Liver (tissue), 9 donors: Measurements from ENCODE around the gene RNF215. TPM values are rescaled to one million over a fixed set of nuclear protein-coding genes. Genes with fewer than 3 reads are reported as not detected.

Experiments used
- DNase-seq: peaks from one replicate; pipeline ENCODE4 v3.0.0-alpha.2; 2017; ENCODE audit warnings: low spot score
- H3K27ac ChIP-seq, 2 donors: one replicate each; pipeline ENCODE4 v1.7.0; 2013; ENCODE audit warnings: inconsistent platforms in 2 of 2, low read length in 2 of 2, control low read depth in 1 of 2, low read depth in 1 of 2, mild to moderate bottlenecking in 1 of 2
- H3K27me3 ChIP-seq, 4 donors: one replicate each; pipeline versions ENCODE4 v1.6.1 to v1.7.0; 2013; ENCODE audit warnings: low read length in 3 of 4, inconsistent platforms in 1 of 4, mild to moderate bottlenecking in 1 of 4, moderate library complexity in 1 of 4; ENCODE audit not compliant: control insufficient read depth in 4 of 4, insufficient read depth in 4 of 4
- H3K36me3 ChIP-seq, 4 donors: one replicate each; pipeline versions ENCODE4 v1.6.1 to v1.7.0; 2013; ENCODE audit warnings: low read length in 3 of 4, mild to moderate bottlenecking in 3 of 4, low read depth in 1 of 4, moderate library complexity in 1 of 4; ENCODE audit not compliant: control insufficient read depth in 4 of 4, insufficient read depth in 3 of 4
- H3K4me1 ChIP-seq, 4 donors: one replicate each; pipeline versions ENCODE4 v1.6.1 to v1.7.0; 2013; ENCODE audit warnings: low read length in 3 of 4, mild to moderate bottlenecking in 3 of 4, moderate library complexity in 1 of 4; ENCODE audit not compliant: control insufficient read depth in 4 of 4, insufficient read depth in 4 of 4
- H3K4me3 ChIP-seq, 3 donors: one replicate each; pipeline versions ENCODE4 v1.6.1 to v1.7.0; 2013; ENCODE audit warnings: low read length in 3 of 3, control low read depth in 1 of 3, low read depth in 1 of 3, mild to moderate bottlenecking in 1 of 3
- H3K9ac ChIP-seq, 2 donors: one replicate each; pipeline ENCODE4 v1.7.0; 2013; ENCODE audit warnings: low read length in 2 of 2, mild to moderate bottlenecking in 2 of 2, moderate library complexity in 2 of 2, control low read depth in 1 of 2, low read depth in 1 of 2
- H3K9me3 ChIP-seq, 4 donors: one replicate each; pipeline versions ENCODE4 v1.6.1 to v1.7.0; 2013; ENCODE audit warnings: low read length in 3 of 4; ENCODE audit not compliant: control insufficient read depth in 4 of 4
- ATF3 ChIP-seq: IDR thresholded peaks from 2 replicates; pipeline ENCODE4 v1.6.1; 2016; ENCODE audit warnings: antibody characterized with exemption
- CTCF ChIP-seq: fragments of 150-350 bp; IDR thresholded peaks from 2 replicates; pipeline ENCODE4 v1.5.1; 2017; ENCODE audit warnings: improper control_type of control experiment, low read depth, low read length; ENCODE audit not compliant: missing input control
- FOXA1 ChIP-seq: IDR thresholded peaks from 2 replicates; pipeline ENCODE4 v1.6.1; 2016; ENCODE audit warnings: antibody characterized with exemption
- FOXA2 ChIP-seq: IDR thresholded peaks from 2 replicates; pipeline ENCODE4 v1.6.1; 2016; ENCODE audit warnings: antibody characterized with exemption
- GABPA ChIP-seq, 2 donors: IDR thresholded peaks in 1 of 2; conservative IDR thresholded peaks in 1 of 2; 2 replicates each; pipeline ENCODE4 v1.6.1; 2016; ENCODE audit warnings: antibody characterized with exemption in 2 of 2, mild to moderate bottlenecking in 1 of 2, moderate library complexity in 1 of 2
- HNF4A ChIP-seq, 2 donors: conservative IDR thresholded peaks; 2 replicates each; pipeline ENCODE4 v1.6.1; 2016; ENCODE audit warnings: antibody characterized with exemption in 2 of 2, mild to moderate bottlenecking in 2 of 2
- HNF4G ChIP-seq: IDR thresholded peaks from 2 replicates; pipeline ENCODE4 v1.6.1; 2016; ENCODE audit warnings: antibody characterized with exemption
- JUND ChIP-seq, 2 donors: IDR thresholded peaks; 2 replicates each; pipeline ENCODE4 v1.6.1; 2016; ENCODE audit warnings: antibody characterized with exemption in 2 of 2
- NR2F2 ChIP-seq: IDR thresholded peaks from 2 replicates; pipeline ENCODE4 v1.6.1; 2016; ENCODE audit warnings: antibody characterized with exemption
- RAD21 ChIP-seq, 2 donors: IDR thresholded peaks; 2 replicates each; pipeline ENCODE4 v1.6.1; 2016; ENCODE audit warnings: antibody characterized with exemption in 2 of 2, mild to moderate bottlenecking in 2 of 2
- REST ChIP-seq: IDR thresholded peaks from 2 replicates; pipeline ENCODE4 v1.6.1; 2016; ENCODE audit warnings: antibody characterized with exemption, mild to moderate bottlenecking
- RXRA ChIP-seq, 2 donors: IDR thresholded peaks; 2 replicates each; pipeline ENCODE4 v1.6.1; 2017 to 2018; ENCODE audit warnings: antibody characterized with exemption in 2 of 2, mild to moderate bottlenecking in 1 of 2
- TAF1 ChIP-seq: conservative IDR thresholded peaks from 2 replicates; pipeline ENCODE4 v1.6.1; 2016; ENCODE audit warnings: antibody characterized with exemption, mild to moderate bottlenecking
- ZBTB33 ChIP-seq: IDR thresholded peaks from 2 replicates; pipeline ENCODE4 v1.6.1; 2016; ENCODE audit warnings: antibody characterized with exemption
- WGBS: extraction: QIAGEN DNeasy Blood & Tissue Kit; methylation state at CpG from one replicate; pipeline ENCODE4 v1.1.7; 2013; 5-methylcytosine and 5-hydroxymethylcytosine counted together
- polyA plus RNA-seq, 2 donors: library from polyadenylated mRNA; stranded (reverse) in 1 of 2; unstranded in 1 of 2; fragments of 200-250 nt in 1 of 2; fragments of >200 nt in 1 of 2; fragmentation: Nextera tagmentation in 1 of 2; extraction: Ambion mirVana in 1 of 2; gene quantifications; one replicate each; pipeline versions ENCODE4 v1.2.1 to v1.2.3, GENCODE V29; 2013 to 2015
- total RNA-seq, 2 donors: library from RNA; depleted of rRNA; stranded (reverse); fragments of >200 nt; gene quantifications; one replicate each; pipeline ENCODE4 v1.2.3, GENCODE V29; 2014
- donor health status: healthy.
- donor health status: healthy.
- donor health status: healthy.
- donor health status: healthy.
- donor health status: healthy.

The RNF215 gene
- total RNA-seq (1 to 10 TPM; 7.2 to 7.3 TPM), polyA plus RNA-seq (1 to 10 TPM in 1 of 2 donors, under 1 TPM in 1; 0.71 to 4.4 TPM)

GRCh38 chr22:30386960-30387827 lies at the start of gene RNF215:
TSS of gene RNF215 (minus strand) at chr22:30387411. CDS start at chr22:30387313, 98 bp downstream.
- Histone ChIP-seq H3K9ac (peak within 1 kb of the TSS in 1 of 2 donors; percentile 66), H3K9me3 (no peaks in the 10 kb centered on the region), H3K4me1 (peaks cover 6 to 25% (median 19%) of the 10 kb centered on the region in 4 donors), H3K4me3 (peak within 1 kb of the TSS; percentile 27 to 86 (median 75)), H3K27me3 (no peaks in the 10 kb centered on the region), H3K27ac (no peak within 1 kb of the TSS), H3K36me3 (peaks cover 0 to 12% (median 0%) of the 10 kb centered on the region in 4 donors)
- WGBS = 2% methylated on average over 95 of the region's 95 CpGs
- TF ChIP-seq RAD21 (IDR thresholded peaks at IDR 0.05) (peak; percentile 75 to 82), ATF3 (no peak), CTCF (peak; percentile 86)
- DNase-seq = peak; percentile 91

- no peak for TF ChIP-seq NR2F2
- no peak for TF ChIP-seq FOXA2
- no peak for TF ChIP-seq JUND (IDR thresholded peaks at IDR 0.05)
- no peak for TF ChIP-seq HNF4A (conservative IDR thresholded peaks at IDR 0.05)
- no peak for TF ChIP-seq HNF4G
- TF ChIP-seq RAD21 (IDR thresholded peaks at IDR 0.05) = no peak
- no peak for TF ChIP-seq FOXA1
- no peak for TF ChIP-seq RXRA (IDR thresholded peaks at IDR 0.05)
- no peak for TF ChIP-seq TAF1
- TF ChIP-seq GABPA (IDR thresholded peaks at IDR 0.05 in 1 of 2, conservative IDR thresholded peaks at IDR 0.05 in 1 of 2) = no peak
- TF ChIP-seq ZBTB33 = no peak
- TF ChIP-seq REST = no peak
- no peak for DNase-seq
- Histone ChIP-seq H3K4me3 (no peak overlapping the region), H3K9me3 (no peaks in the 10 kb centered on the region), H3K27me3 (no peaks in the 10 kb centered on the region), H3K36me3 (no peaks in the 10 kb centered on the region), H3K9ac (no peak overlapping the region), H3K4me1 (peaks cover 4 to 28% (median 18%) of the 10 kb centered on the region in 4 donors), H3K27ac (peak overlapping the region; percentile 36 to 48)
- WGBS = 89% methylated on average over 2 of the region's 2 CpGs
Observed at GRCh38 chr22:30436196-30436595, 49.0 kb upstream of the RNF215 start.
